Activated CD4-positive, alpha-beta T cell treated with anti-CD3 and anti-CD28 coated beads for 36 hours (primary cell): ENCODE data around the gene COG7. TPM values are rescaled to one million over a fixed set of nuclear protein-coding genes. Genes with fewer than 3 reads are reported as not detected.
A peak's percentile ranks its signal among the peaks of the same experiment; 100 is the strongest.

Source experiments
- ATAC-seq: fragments of 200-7000 bp; cut with Tn5 transposase; one replicate; pipeline ENCODE4 v1.10.0; 2021; ENCODE audit warnings: mild to moderate bottlenecking, moderate library complexity
- CTCF ChIA-PET: fragments of 350-600 bp; sonication (Branson Sonifier 250); formaldehyde crosslinking; loops from one replicate; lab custom pipeline; 2021; ENCODE audit warnings: antibody characterized with exemption; lab: Charles Lee
- POLR2A ChIA-PET: fragments of 350-600 bp; sonication (Branson Sonifier 250); formaldehyde crosslinking; loops from one replicate; lab custom pipeline; 2021; ENCODE audit warnings: antibody characterized with exemption, inconsistent platforms; lab: Charles Lee
- DNase-seq: peaks from one replicate; pipeline ENCODE4 v3.0.0-alpha.2; 2020
- H3K27ac Mint-ChIP-seq: one replicate; pipeline ENCODE4 v1.8.0; 2021; ENCODE audit warnings: mixed read lengths
- H3K27me3 Mint-ChIP-seq: one replicate; pipeline ENCODE4 v1.8.0; 2021; ENCODE audit warnings: mixed read lengths
- H3K36me3 Mint-ChIP-seq: one replicate; pipeline ENCODE4 v1.8.0; 2021; ENCODE audit warnings: low read depth, mixed read lengths
- H3K4me1 Mint-ChIP-seq: one replicate; pipeline ENCODE4 v1.8.0; 2021; ENCODE audit warnings: mixed read lengths
- H3K4me3 Mint-ChIP-seq: one replicate; pipeline ENCODE4 v1.8.0; 2021; ENCODE audit warnings: mild to moderate bottlenecking, moderate library complexity, mixed read lengths
- H3K9me3 Mint-ChIP-seq: one replicate; pipeline ENCODE4 v1.8.0; 2021; ENCODE audit warnings: low read depth, mixed read lengths
- intact Hi-C, 2 experiments: fragments of 100-400 bp; cut with DNase I in 1 of 2; cut with micrococcal nuclease in 1 of 2; formaldehyde crosslinking; loops; one replicate each; pipeline versions ENCODE4 v1.14.2 to v1.15.1; 2022 to 2024; cut with DNase I, micrococcal nuclease
- total RNA-seq, 2 experiments: library from RNA; stranded (reverse); gene quantifications; one replicate each; pipeline ENCODE4 v1.2.3, GENCODE V29; 2021

The COG7 gene
- total RNA-seq, 2 experiments from 2014 or later, result 18.1 to 19.9 TPM

DNA sequence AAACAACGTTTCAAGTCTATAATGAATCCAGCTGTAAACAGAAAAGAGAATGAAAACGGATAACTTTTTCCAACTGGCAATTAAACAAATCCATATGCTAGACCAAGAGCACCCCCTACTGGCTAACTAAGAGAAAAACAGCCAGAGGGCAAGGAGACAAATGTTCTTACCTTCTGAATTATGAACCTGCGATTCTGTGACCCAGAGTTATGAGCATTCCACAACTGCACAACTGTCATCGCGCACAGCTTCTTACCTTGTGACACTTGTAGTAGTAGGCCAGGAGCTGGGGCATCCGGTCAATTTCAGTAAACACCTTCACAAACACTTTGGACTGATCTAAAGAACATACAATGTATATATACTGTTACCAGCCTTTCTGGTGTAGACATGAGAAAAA lies 18.6 kb downstream of the COG7 start:
- Mint-ChIP-seq H3K27me3 (no peaks in the 10 kb centered on the region), H3K36me3 (peaks cover 31% of the 10 kb centered on the region), H3K9me3 (no peaks in the 10 kb centered on the region), H3K27ac (no peak overlapping the region), H3K4me1 (no peaks in the 10 kb centered on the region), H3K4me3 (no peak overlapping the region)
- DNase-seq, result peak; percentile 6
- no peak for ATAC-seq
- ChIA-PET CTCF (interaction anchor here (0.6 to 5.8 kb wide), 30 partner anchors 9 to 1278 kb away, joined by 3 to 64 read pairs (median 4); partner anchors contain the start of genes COG7 and SCNN1G), POLR2A (no interaction called here)
- intact Hi-C loops, result loop anchor here (1.0 to 10.0 kb wide), 3 partner anchors 138 to 350 kb away; partner anchors contain the start of gene SCNN1G (in 2 of the 2)

DNA sequence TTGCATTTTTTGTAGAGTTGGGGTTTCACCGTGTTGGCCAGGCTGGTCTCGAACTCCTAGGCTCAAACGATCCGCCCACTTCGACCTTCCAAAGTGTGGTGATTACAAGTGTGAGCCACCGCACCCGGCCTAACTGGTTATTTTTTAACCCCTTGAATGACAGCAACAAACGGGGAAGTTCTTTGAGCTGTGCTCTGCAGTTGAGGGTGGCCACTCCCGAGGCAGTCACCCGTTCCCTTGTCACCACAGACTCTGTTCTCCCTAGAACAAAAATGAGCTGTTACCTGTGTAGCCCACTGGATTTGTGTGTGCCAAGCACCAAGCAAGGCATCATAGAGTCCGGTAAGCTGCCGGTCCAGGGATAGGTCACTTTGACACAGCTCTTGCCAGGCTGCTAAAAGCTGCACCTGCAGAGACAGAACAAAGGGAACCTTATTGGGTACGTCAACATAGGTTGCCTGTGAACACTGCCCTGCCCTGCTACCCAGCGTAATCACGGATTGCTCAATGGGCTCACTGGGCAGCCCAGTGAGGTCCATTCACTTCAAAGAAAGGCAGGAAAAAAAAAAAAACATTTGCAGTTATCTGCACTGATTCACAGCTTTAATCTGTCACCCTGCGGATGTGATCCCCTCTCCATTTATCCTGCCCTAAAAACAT lies 19.6 kb downstream of the COG7 start:
- CTCF ChIA-PET, result interaction anchor here (0.5 to 5.8 kb wide), 21 partner anchors 8 to 364 kb away, joined by 3 to 64 read pairs (median 4); partner anchors contain the start of genes COG7 and SCNN1G
- DNase-seq (no peak), ATAC-seq (no peak)
- POLR2A ChIA-PET, result no interaction called here
- Mint-ChIP-seq H3K9me3 (no peaks in the 10 kb centered on the region), H3K27ac (no peak overlapping the region), H3K4me3 (no peak overlapping the region), H3K36me3 (peaks cover 27% of the 10 kb centered on the region), H3K4me1 (no peaks in the 10 kb centered on the region), H3K27me3 (no peaks in the 10 kb centered on the region)
- intact Hi-C loops, result loop anchor here in 1 of 2 experiments (10.0 kb wide), 1 partner anchor 349 kb away; no protein-coding TSS in a partner anchor

DNA sequence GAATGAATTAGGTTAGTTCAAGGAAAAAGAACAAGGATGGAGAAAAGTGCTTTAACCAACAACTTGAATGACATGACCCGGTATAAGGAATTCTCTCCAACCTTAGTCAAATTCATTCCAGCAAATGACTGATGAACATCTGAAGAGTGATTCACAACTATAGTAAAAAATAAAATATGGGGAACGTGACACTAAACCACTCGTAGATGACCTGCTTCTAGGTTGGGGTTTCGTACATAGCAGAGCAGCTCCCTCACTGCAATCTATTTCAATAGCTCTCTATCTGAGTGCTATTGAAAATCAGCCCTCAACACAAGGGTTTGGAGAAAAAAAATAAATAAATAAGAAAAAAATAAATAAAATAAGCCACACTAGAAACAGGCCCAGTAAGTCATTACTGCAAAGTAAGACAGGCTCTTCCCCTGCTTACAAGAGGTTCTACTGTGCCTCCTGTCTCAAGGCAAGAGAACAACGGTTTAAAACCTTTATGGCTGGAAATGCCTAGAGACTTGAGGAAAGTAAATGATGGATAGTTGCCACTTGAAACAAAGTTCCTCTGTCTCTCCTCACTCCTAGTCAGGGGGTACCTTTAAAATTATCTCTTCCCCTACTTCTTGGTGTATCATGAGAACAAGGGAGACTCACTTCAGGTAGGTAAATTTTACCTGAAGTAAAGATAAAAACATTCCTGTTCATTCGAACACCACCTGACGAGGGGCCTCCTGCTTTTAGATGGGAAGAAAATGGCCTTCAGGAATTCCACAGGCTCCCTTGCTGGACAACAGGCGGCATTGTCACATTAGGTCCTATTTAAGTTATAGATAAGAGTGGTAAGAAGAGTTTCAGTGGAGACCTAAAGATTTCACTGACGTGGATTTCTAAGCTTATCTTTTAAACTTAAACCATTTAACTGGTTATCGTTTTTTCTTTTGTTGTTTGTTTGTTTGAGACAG lies 20.5 kb downstream of the COG7 start:
- Mint-ChIP-seq H3K27me3 (no peaks in the 10 kb centered on the region), H3K27ac (no peak overlapping the region), H3K4me3 (no peak overlapping the region), H3K4me1 (no peaks in the 10 kb centered on the region), H3K36me3 (peaks cover 21% of the 10 kb centered on the region), H3K9me3 (no peaks in the 10 kb centered on the region)
- intact Hi-C loops, result loop anchor here in 1 of 2 experiments (10.0 kb wide), 1 partner anchor 348 kb away; no protein-coding TSS in a partner anchor
- ATAC-seq (no peak), DNase-seq (no peak)
- ChIA-PET CTCF (interaction anchor here (0.5 to 5.8 kb wide), 5 partner anchors 12 to 250 kb away, joined by 3 to 64 read pairs (median 6); partner anchors contain the start of gene SCNN1G), POLR2A (no interaction called here)

DNA sequence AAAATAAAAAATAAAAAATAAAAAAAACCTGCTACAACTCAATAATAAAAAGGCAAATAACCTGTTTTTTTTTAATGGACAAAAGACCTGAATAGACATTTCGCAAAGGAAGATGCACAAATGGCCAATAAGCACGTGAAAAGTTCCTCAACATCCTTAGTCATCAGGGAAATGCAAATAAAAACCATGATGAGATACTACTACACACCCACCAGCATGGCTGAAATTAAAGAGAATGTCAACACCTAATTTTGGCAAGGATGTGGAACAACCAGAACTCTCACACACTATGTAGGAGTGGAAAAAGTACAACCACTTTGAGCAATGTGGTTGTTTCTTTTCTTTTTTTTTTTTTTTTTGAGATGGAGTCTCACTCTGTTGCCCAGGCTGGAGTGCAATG lies 24.6 kb downstream of the COG7 start:
- ATAC-seq, result no peak
- peaks cover 25% of the 10 kb centered on the region for H3K36me3 Mint-ChIP-seq

DNA sequence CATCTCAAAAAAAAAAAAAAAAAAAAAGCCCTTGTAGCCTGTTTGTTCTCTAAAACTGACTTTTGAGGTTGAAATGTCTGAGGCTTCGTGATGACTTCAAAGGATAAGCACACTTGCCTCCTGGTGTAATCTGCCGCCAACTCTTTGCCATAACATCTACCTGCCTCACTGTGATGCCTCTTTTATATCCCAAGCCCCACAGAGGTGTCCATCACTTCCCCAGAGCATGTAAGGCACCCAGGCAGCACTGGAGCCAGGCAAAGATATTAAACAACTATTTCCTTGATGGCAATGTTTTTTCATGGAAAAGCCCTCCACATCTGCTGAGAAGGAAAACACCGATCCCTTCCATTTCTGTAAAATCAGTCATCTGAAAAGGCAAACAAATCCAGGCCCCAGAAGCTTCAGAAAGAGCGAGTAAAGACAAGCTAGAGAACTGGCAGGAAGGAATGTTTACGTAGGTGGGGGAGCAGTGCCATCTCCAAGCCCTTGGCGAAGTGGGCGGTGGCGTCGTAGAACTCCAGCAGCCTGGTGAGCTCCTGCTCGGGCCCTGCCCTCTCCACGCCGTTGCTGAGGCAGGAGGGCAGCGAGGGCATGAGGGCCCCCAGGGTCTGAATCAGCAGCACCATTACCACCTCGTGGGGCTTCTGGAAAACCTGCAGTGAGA lies 28.6 kb downstream of the COG7 start:
- Mint-ChIP-seq H3K36me3 (peaks cover 15% of the 10 kb centered on the region), H3K27me3 (no peaks in the 10 kb centered on the region), H3K27ac (no peak overlapping the region), H3K9me3 (no peaks in the 10 kb centered on the region), H3K4me1 (no peaks in the 10 kb centered on the region), H3K4me3 (no peak overlapping the region)
- DNase-seq (no peak), ATAC-seq (no peak)
- POLR2A ChIA-PET, result no interaction called here
- CTCF ChIA-PET, result interaction anchor here (1.3 to 3.7 kb wide), 2 partner anchors 10 to 11 kb away, joined by 3 to 28 read pairs; no protein-coding TSS in a partner anchor
- intact Hi-C loops, result no loop called here

More for the DNA sequence above, 24.6 kb downstream of the COG7 start:
- POLR2A ChIA-PET, result no interaction called here
- CTCF ChIA-PET, result no interaction called here
- no peak overlapping the region for H3K4me3 Mint-ChIP-seq
- intact Hi-C loops, result no loop called here
- H3K9me3 Mint-ChIP-seq, result no peaks in the 10 kb centered on the region
- no peak for DNase-seq
- no peak overlapping the region for H3K27ac Mint-ChIP-seq
- H3K4me1 Mint-ChIP-seq, result no peaks in the 10 kb centered on the region
- no peaks in the 10 kb centered on the region for H3K27me3 Mint-ChIP-seq

DNA sequence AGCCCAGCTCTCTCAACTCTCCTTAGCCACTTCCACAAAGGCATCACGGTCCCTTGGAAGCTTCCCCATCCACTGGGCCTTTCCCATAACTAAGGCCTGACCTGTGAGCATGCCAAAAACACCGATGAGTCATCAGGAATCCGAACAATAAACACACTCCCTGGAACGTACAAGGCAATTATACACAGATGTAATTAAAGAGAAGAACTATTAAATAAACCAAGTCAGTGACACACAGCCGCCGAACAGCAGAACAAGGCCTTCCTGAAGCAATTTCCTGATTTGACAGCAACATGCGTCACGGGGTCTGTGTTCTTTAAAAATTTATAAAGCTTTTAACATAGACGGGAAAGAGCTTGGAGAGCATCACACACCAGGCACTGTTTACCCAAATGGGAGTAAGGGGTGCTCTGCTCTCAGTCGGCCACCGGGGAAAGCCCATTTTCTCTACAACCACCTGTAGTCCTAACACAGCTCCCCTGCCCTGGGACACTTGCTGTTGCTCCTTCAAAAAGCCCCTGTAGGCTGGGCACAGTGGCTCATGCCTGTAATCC lies 29.4 kb downstream of the COG7 start:
- Mint-ChIP-seq H3K27ac (no peak overlapping the region), H3K36me3 (peaks cover 15% of the 10 kb centered on the region), H3K4me3 (no peak overlapping the region), H3K4me1 (no peaks in the 10 kb centered on the region), H3K27me3 (no peaks in the 10 kb centered on the region), H3K9me3 (no peaks in the 10 kb centered on the region)
- CTCF ChIA-PET, result interaction anchor here (3.7 kb wide), 1 partner anchor 12 kb away, joined by 28 read pairs; no protein-coding TSS in a partner anchor
- POLR2A ChIA-PET, result no interaction called here
- no peak for ATAC-seq
- DNase-seq, result no peak
- intact Hi-C loops, result no loop called here

DNA sequence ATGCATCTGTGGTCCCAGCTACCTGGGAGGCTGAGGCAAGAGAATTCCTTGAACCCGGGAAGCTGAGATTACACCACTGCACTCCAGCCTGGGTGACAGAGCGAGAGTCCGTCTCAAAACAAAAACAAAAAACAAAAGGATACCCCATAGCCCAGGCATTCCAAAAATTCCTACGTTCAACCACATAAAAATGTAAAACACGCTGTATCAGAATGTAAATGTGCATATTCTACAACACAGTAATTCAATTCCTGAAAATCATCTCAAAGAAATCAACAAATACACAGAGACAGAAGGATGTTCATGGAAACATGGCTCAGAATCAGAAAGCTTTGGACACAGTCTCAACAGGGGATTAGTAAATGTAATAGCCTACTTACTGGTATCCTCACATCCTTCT lies 33.0 kb downstream of the COG7 start:
- Mint-ChIP-seq H3K4me3 (no peak overlapping the region), H3K4me1 (no peaks in the 10 kb centered on the region), H3K27me3 (no peaks in the 10 kb centered on the region), H3K36me3 (peaks cover 15% of the 10 kb centered on the region), H3K27ac (no peak overlapping the region), H3K9me3 (no peaks in the 10 kb centered on the region)
- CTCF ChIA-PET, result interaction anchor here (1.4 kb wide), 1 partner anchor 14 kb away, joined by 6 read pairs; no protein-coding TSS in a partner anchor
- ATAC-seq (no peak), DNase-seq (no peak)
- intact Hi-C loops, result no loop called here
- POLR2A ChIA-PET, result no interaction called here

DNA sequence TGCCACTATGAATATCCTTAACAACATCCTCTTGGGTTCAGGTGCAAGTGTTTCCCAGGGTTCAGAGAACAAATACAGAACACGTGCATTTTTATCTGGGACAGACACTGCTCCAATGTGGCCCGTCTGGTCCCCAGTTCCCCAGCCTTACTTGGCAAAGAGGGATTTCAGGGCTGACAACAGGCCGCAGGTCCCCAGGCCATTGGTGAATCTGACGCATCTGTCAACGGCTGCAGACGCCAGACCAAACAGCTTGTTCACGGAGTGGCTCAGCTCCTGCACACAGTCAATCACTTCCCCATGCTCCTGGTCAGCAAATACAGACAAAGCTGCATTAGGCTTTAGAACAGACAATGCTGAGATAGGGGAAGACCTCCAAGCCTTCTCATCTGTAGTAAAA lies 36.2 kb downstream of the COG7 start:
- H3K36me3 Mint-ChIP-seq, result peaks cover 6% of the 10 kb centered on the region
- no peaks in the 10 kb centered on the region for H3K27me3 Mint-ChIP-seq
- POLR2A ChIA-PET, result no interaction called here
- CTCF ChIA-PET, result no interaction called here
- DNase-seq (no peak), ATAC-seq (no peak)
- H3K4me1 Mint-ChIP-seq, result no peaks in the 10 kb centered on the region
- intact Hi-C loops, result no loop called here
- H3K4me3 Mint-ChIP-seq, result no peak overlapping the region
- no peaks in the 10 kb centered on the region for H3K9me3 Mint-ChIP-seq
- no peak overlapping the region for H3K27ac Mint-ChIP-seq

DNA sequence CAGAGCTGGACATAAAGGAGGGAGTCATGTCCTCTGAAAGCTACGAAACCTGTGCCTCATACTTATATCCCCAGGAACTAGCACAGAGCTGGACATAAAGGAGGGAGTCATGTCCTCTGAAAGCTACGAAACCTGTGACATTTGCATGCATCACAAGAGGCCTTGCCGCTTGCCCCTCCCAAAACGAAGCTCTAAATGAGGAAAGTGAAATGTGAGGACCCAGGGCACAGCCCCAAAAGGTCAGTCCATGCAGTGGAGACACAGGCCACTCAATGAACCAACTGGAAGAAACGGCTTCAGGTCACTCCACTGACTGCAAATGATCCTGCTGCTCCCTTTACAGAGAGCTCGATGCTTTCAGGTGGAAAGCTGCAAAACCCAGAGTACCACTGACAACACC lies 38.3 kb downstream of the COG7 start:
- H3K27ac Mint-ChIP-seq, result no peak overlapping the region
- CTCF ChIA-PET, result interaction anchor here (0.7 to 1.8 kb wide), 6 partner anchors 9 to 1034 kb away, joined by 3 to 6 read pairs (median 4); no protein-coding TSS in a partner anchor

DNA sequence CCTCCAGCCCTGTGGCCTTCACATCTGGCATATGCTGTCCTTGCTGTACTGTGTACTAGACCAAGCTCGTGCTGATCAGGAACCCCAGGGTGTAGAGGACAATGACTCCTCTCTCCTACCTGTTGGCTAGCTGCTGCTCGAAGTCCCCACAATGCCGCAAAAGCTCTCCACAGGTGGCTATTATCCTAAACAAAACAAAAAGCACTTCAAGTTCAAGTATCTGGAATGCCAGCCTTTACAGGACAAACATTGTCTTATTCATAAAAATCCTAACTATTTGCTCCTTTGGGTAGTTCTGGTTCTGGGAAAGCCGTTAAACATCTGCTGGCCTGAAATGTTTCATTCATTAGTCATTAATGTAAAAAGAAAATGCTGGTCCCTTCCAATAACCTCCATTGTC lies 42.8 kb downstream of the COG7 start:
- Mint-ChIP-seq H3K4me1 (no peaks in the 10 kb centered on the region), H3K4me3 (no peak overlapping the region), H3K9me3 (no peaks in the 10 kb centered on the region), H3K27me3 (no peaks in the 10 kb centered on the region), H3K36me3 (peaks cover 12% of the 10 kb centered on the region), H3K27ac (no peak overlapping the region)
- ATAC-seq, result no peak
- intact Hi-C loops, result no loop called here
- no peak for DNase-seq
- ChIA-PET CTCF (no interaction called here), POLR2A (no interaction called here)

More for the DNA sequence above, 38.3 kb downstream of the COG7 start:
- intact Hi-C loops, result no loop called here
- Mint-ChIP-seq H3K9me3 (no peaks in the 10 kb centered on the region), H3K27me3 (no peaks in the 10 kb centered on the region), H3K36me3 (peaks cover 14% of the 10 kb centered on the region), H3K4me1 (no peaks in the 10 kb centered on the region), H3K4me3 (no peak overlapping the region)
- no peak for DNase-seq
- POLR2A ChIA-PET, result no interaction called here
- no peak for ATAC-seq

DNA sequence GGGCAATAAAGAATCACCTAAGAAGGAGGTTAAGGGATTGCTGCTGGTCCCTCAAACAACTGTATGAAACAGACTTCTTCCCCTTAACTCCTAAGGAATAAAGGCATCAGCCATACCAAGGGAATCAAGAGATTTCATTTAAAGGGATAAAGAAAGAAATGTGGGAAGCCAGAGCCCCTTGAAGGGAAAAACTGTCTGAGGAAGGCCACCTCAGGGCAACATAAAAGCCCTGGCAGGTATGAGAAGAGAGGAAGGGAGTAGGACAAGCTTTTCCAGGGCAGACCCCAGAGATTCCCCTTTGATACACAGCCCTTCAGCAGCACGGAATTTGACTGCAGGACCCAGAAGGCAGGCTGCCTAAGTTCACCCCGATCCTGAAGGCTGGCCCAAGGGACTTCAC lies 43.5 kb downstream of the COG7 start:
- CTCF ChIA-PET, result no interaction called here
- DNase-seq (no peak), ATAC-seq (no peak)
- Mint-ChIP-seq H3K27me3 (no peaks in the 10 kb centered on the region), H3K4me1 (no peaks in the 10 kb centered on the region), H3K27ac (no peak overlapping the region), H3K9me3 (no peaks in the 10 kb centered on the region), H3K36me3 (peaks cover 12% of the 10 kb centered on the region), H3K4me3 (no peak overlapping the region)
- POLR2A ChIA-PET, result no interaction called here
- intact Hi-C loops, result no loop called here
